UCSD-AML1 (cell line): ENCODE results near the gene TRPV6.

ENCODE experiments used
- DNase-seq: peaks from one replicate; lab custom pipeline; 2025; ENCODE audit not compliant: unreplicated experiment; lab: John Stamatoyannopoulos, UW

TRPV6 gene

DNA sequence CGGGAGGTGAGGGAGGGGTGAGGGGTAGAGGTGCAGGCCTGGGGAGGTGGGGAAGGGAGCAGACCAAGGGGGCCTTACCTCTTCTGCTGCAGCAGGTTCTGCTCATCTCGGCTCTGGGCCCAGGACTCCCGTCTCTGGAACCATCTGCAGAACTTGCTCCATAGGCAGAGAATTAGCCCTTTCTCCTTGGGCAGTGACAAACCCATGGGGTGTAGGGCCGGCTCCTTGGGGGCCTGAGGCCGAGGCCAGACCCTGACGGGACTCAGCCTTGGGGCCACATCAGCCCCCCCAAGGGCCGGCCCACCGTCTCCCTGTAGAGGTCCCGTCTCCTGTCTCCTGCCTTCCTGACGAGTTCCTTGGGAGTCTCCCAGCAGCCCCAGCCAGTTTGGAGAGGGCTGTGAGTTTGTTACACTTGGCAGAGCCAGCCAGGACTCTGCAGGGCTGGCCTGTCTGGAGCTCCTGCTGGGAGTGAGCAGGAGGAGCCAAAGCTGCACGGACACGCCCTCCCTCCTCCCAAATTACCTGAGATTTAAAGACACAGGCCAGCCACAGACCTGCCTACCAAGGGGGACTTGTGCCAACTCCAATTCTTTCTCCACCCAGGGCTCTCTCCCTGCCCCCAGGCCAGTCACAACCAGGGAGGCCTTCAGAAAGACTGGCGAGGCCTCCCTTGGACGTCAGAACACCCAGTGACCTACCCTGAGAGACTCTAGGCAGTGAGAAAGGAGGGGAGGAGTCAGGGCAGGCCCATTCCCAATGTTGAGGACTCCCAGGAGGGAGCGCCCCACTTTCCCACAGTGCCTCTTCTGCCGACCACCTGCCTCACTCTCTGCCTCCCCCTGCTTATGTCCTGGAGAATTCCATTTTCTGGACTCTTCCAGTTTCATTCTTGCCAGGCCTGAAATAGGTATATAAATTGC is at the start of gene TRPV6:
TSS of gene TRPV6 (minus strand) at position 435 of the 920 bp plus-strand sequence.
- no peak for DNase-seq

- DNase-seq, result no peak
Measured at GRCh38 chr7:142934056-142934455, 48.5 kb upstream of the TRPV6 start.

GRCh38 chr7:142933624-142934023 is 48.1 kb upstream of the TRPV6 start, which contains the start of gene TRPV5:
TRPV5 (minus strand) TSS chr7:142933746; CDS start chr7:142933459, 287 bp downstream.
- no peak for DNase-seq

- no peak for DNase-seq
Measured at GRCh38 chr7:142933092-142933475, 47.5 kb upstream of the TRPV6 start.

- DNase-seq, result no peak
Measured at GRCh38 chr7:142932386-142933091, 47.0 kb upstream of the TRPV6 start.

- DNase-seq, result no peak
Measured at GRCh38 chr7:142930126-142930730, 44.7 kb upstream of the TRPV6 start.

DNA sequence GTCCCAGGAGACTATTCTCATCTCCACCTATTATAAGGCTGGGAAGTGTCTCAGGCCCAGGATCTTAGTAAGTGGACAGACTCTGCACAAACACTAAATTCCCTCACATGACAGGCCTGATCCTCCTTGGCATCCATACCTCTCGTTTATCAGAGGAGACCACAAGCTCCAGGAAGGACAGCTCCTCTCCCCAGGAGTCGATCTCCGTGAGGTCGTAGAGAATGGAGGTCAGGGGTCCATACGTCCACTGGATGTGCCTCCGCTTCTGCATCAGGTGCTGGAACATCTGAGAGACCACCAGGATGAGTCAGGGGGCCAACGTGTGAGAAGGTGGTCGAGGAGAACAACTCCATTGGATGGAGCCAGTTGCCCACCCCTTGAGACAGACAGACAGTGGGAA is 42.4 kb upstream of the TRPV6 start:
- DNase-seq, result no peak

DNA sequence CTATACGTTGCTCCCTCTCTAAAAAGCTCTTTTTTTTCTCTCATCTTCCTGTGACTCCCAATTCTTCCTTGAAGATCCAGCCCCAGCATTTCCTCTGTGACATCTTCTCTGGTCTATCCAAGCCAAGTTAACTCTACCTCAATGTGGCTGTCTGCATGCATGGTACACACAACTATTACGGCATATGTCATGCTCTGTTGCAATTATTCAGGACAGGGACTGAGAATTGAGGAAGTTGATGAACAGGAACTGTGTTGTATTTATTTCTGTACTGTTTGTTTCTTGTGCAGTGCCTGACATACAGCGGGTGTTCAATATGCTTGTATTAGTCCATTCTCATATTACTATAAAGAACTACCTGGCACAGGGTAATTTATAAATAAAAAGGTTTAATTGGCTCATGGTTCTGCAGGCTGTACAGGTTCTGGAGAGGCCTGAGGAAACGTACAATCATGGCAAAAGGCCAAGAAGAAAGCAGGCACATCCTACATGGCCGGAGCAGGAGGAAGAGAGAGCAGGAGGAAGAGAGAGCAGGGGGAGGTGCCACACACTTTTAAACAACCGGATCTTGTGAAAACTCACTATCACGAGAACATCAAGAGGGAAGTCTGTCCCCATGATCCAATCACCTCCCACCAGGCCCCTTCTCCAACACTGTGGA is 41.7 kb upstream of the TRPV6 start:
- DNase-seq, result no peak

GRCh38 chr7:142925413-142925812 is 39.9 kb upstream of the TRPV6 start:
- no peak for DNase-seq

DNA sequence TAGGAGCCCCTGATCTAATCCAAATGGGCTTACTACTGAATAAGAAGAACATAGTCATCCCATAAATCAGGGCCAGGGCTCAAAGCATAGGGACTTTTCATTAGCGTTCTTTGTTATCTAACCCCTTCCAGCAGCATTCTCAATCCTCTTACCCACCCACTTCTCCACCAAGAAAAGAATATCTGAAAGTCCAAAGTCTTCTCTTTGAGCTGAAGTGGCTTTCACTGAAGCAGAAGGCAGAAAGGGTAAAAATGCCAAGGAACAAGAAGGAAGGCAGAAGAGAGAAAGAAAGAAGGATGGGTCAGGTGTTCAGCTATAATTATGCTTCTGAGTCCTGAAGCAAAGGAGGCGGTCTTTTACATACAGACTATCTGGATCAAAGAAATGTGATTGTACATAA is 37.8 kb upstream of the TRPV6 start:
- DNase-seq, result no peak

DNA sequence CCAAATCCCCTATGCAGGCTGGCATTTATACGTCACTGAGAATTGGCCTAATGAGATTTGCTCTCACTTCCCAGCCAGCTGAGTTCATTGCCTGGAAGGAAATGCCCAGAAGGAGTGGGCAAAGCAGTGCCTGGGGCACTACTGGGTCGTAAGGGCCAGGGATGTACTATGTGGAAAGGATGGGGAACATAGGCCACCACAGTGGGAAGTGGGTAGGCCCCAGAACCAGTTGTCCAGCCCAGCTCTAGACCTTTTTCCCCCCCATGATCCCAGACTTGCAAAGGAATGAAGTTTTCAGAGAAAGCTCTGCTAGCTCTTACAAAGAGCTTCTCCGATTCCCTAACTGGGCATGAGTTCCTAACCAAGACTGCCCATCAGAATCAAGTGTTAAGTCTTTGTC is 34.1 kb upstream of the TRPV6 start:
- DNase-seq, result no peak

DNA sequence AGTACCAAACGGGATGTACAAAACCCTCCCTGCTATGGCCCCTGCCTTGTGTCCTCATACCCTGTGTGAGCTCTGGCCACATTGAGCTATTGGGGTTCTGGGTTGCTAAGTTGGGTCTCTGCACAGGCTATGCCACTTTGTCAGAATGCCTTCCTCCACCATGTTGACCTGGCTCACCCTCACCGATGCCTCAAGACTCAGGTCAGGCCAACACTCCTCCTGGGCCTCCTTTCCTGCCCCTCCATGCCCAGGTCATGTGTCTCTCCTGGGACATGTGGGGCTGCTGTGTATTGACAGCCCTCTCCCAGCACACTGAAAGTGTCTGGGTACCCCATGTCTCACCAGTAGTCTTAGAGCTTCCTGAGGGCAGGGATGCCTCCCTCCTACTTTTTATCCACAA is 33.4 kb upstream of the TRPV6 start:
- DNase-seq, result no peak

DNA sequence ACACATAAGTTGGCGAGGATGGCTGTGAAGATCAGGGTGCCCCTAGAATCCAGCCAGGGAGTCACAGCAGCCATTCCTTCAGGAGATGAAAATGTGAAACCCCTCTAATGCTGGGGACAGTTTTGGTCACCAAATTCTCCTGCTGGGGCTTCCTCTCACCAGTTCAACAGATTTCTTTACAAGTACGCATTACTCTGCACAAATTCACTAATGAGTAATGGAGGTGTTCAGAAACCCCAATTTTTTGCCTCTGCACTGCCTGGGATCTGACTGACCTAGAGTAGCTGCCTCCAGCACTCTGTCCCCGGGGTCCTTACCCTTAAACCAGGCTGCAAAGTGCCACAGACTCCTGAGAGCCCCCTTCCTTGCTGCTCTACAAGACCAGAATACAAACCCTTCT is 31.9 kb upstream of the TRPV6 start:
- DNase-seq, result no peak

GRCh38 chr7:142916508-142916907 is 31.0 kb upstream of the TRPV6 start:
- DNase-seq, result no peak

GRCh38 chr7:142915315-142915714 is 29.8 kb upstream of the TRPV6 start:
- no peak for DNase-seq

GRCh38 chr7:142914121-142914520 is 28.6 kb upstream of the TRPV6 start:
- no peak for DNase-seq

GRCh38 chr7:142913566-142913965 is 28.0 kb upstream of the TRPV6 start:
- no peak for DNase-seq

GRCh38 chr7:142913051-142913450 is 27.5 kb upstream of the TRPV6 start:
- no peak for DNase-seq

DNA sequence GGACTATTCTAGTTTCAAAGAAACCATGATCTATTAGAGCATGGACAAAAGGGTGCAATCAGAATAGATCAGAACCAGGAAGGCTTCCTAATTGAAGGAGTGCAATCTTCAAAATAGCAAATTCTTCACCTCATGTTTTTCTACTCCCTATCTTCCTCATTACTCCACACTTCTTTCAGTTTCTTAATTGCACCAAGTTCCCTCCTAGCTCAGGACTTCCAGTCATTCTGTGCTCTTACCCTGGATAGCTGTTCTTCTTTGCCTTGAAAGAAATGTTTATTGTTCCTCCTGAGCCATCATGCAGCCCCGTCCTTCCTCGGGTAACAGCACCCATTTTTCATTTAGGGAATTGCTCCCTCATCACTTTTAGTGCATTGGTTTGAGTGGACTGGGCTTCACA is 24.9 kb upstream of the TRPV6 start:
- DNase-seq, result no peak

DNA sequence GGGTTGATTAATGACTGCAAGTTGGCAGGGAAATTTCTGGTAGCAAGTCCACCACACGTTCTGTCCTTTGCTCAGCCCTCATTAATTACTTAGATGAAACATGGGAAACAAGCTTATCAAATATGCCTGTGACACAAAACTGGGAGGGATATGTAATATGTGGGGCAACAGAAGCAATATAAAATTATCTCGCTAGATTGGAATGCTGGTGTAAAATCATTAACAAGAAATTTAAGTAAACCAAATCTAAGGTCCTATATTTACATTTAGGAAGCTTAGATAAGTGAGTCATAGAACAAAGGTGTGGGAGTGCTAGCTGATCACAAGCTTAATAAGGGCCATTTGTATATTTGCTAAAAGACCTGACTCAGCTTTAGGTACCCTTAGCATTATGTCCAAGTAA is 24.5 kb upstream of the TRPV6 start:
- DNase-seq, result no peak
